DMS 273 (cell line): ENCODE measurements around the gene PKDCC.
"Not testable (repeated sequence)": the region's sequence is repeated elsewhere in the genome, so short reads cannot be mapped to it uniquely, and the experiment has no call there.

Experiments used
- DNase-seq: peaks from one replicate; lab custom pipeline; 2025; ENCODE audit not compliant: unreplicated experiment; lab: John Stamatoyannopoulos, UW

Gene PKDCC

GRCh38 chr2:42030200-42030759 lies 17.5 kb upstream of the PKDCC start:
- DNase-seq, result no peak

GRCh38 chr2:42030829-42031228 lies 17.0 kb upstream of the PKDCC start:
- DNase-seq, result no peak

- DNase-seq, result no peak
These were observed 16.3 kb upstream of the PKDCC start for GRCh38 chr2:42031281-42032223.

- DNase-seq, result no peak
These were observed 15.6 kb upstream of the PKDCC start for GRCh38 chr2:42032224-42032620.

- no peak for DNase-seq
These were observed 15.1 kb upstream of the PKDCC start for GRCh38 chr2:42032745-42033144.

- DNase-seq, result not testable (repeated sequence)
These were observed 13.7 kb upstream of the PKDCC start for GRCh38 chr2:42034096-42034495.

- DNase-seq, result peak; percentile 28
These were observed 12.6 kb upstream of the PKDCC start for GRCh38 chr2:42035241-42035640.

GRCh38 chr2:42036413-42036812 lies 11.4 kb upstream of the PKDCC start:
- no peak for DNase-seq

- DNase-seq, result no peak
These were observed 10.9 kb upstream of the PKDCC start for GRCh38 chr2:42036940-42037339.

GRCh38 chr2:42040643-42041278 lies 7.1 kb upstream of the PKDCC start:
- no peak for DNase-seq

- DNase-seq, result no peak
These were observed 6.3 kb upstream of the PKDCC start for GRCh38 chr2:42041377-42042127.

GRCh38 chr2:42042631-42043355 lies 5.0 kb upstream of the PKDCC start:
- no peak for DNase-seq

GRCh38 chr2:42043789-42044394 lies 3.9 kb upstream of the PKDCC start:
- DNase-seq, result no peak

- DNase-seq, result no peak
These were observed 2.9 kb upstream of the PKDCC start for GRCh38 chr2:42044939-42045338.

- peak; percentile 26 for DNase-seq
These were observed 2.5 kb upstream of the PKDCC start for GRCh38 chr2:42045352-42045751.

GRCh38 chr2:42045848-42046748 lies 1.7 kb upstream of the PKDCC start:
- DNase-seq, result peak; percentile 94

- peak; percentile 87 for DNase-seq
These were observed 868 bp upstream of the PKDCC start for GRCh38 chr2:42046819-42047487.
